Measurements from ENCODE around the gene SLC35D2.

The SLC35D2 gene

GRCh38 chr9:96340707-96341106 is 42.8 kb downstream of the SLC35D2 start:
- no peak overlapping the region for H2BK5ac ChIP-seq (ENCODE audit: low read length)
- H3K4me3 ChIP-seq (ENCODE audit: low read length in 2 of 2) = no peak overlapping the region
- no peak overlapping the region for H2BK12ac ChIP-seq (ENCODE audit: low read length)
- H3K27me3 ChIP-seq (ENCODE audit: control insufficient read depth in 3 of 3, insufficient read depth in 3 of 3, low read depth in 1 of 3, low read length in 3 of 3) = no peaks in the 10 kb centered on the region
- H3K9me3 ChIP-seq (replicated peaks in 1 of 2; ENCODE audit: control insufficient read depth in 2 of 2, insufficient read depth in 1 of 2, low read depth in 1 of 2, low read length in 2 of 2) = peaks cover 2 to 15% of the 10 kb centered on the region in 2 donors
- peaks cover 5 to 17% of the 10 kb centered on the region in 2 donors for H3K4me1 ChIP-seq (ENCODE audit: control insufficient read depth in 2 of 2, insufficient read depth in 1 of 2, low read depth in 1 of 2, low read length in 2 of 2)
- H3K27ac ChIP-seq (replicated peaks; ENCODE audit: low read length) = no peak overlapping the region
- no peak overlapping the region for H3K14ac ChIP-seq (ENCODE audit: low read length)
- H3K4me2 ChIP-seq (ENCODE audit: insufficient read depth, low read length, poor library complexity, severe bottlenecking) = no peak overlapping the region
- H2AFZ ChIP-seq (ENCODE audit: low read length) = no peak overlapping the region
- no peak overlapping the region for H3K18ac ChIP-seq (ENCODE audit: low read length)
- WGBS, 2 donors (ENCODE audit: extremely low coverage in 2 of 2, insufficient read length in 2 of 2, insufficient replicate concordance in 1 of 2) = no CpG with 5 or more reads among the region's 3 CpGs
- no peak overlapping the region for H3K9ac ChIP-seq (ENCODE audit: low read depth, low read length, poor library complexity)
- no peak overlapping the region for H4K91ac ChIP-seq (ENCODE audit: low read depth, low read length, poor library complexity)
- H4K8ac ChIP-seq (ENCODE audit: low read depth, low read length) = no peak overlapping the region
- H2BK120ac ChIP-seq (ENCODE audit: low read depth, low read length) = no peak overlapping the region
- no peaks in the 10 kb centered on the region for H3K79me1 ChIP-seq (ENCODE audit: low read depth, low read length)
- H3K4ac ChIP-seq (ENCODE audit: low read length) = no peak overlapping the region
- H3K36me3 ChIP-seq (replicated peaks in 1 of 2; ENCODE audit: control insufficient read depth in 2 of 2, insufficient read depth in 2 of 2, low read length in 2 of 2) = peaks cover 0 to 3% of the 10 kb centered on the region in 2 donors
- no peak for DNase-seq (ENCODE audit: low spot score)
- H2BK15ac ChIP-seq (ENCODE audit: low read length) = no peak overlapping the region
- H2AK5ac ChIP-seq (ENCODE audit: low read depth, low read length) = no peak overlapping the region
- H3K23ac ChIP-seq (ENCODE audit: low read depth, low read length, poor library complexity) = no peak overlapping the region

- Histone ChIP-seq H2BK5ac (ENCODE audit: low read length) (no peak overlapping the region), H3K4ac (ENCODE audit: low read length) (no peak overlapping the region), H3K4me3 (ENCODE audit: low read length in 2 of 2) (no peak overlapping the region), H3K27ac (replicated peaks; ENCODE audit: low read length) (no peak overlapping the region), H3K18ac (ENCODE audit: low read length) (no peak overlapping the region), H2BK120ac (ENCODE audit: low read depth, low read length) (no peak overlapping the region), H2BK12ac (ENCODE audit: low read length) (no peak overlapping the region), H3K4me2 (ENCODE audit: insufficient read depth, low read length, poor library complexity, severe bottlenecking) (no peak overlapping the region), H3K79me1 (ENCODE audit: low read depth, low read length) (no peaks in the 10 kb centered on the region), H2BK15ac (ENCODE audit: low read length) (no peak overlapping the region), H3K36me3 (replicated peaks in 1 of 2; ENCODE audit: control insufficient read depth in 2 of 2, insufficient read depth in 2 of 2, low read length in 2 of 2) (peaks cover 0 to 3% of the 10 kb centered on the region in 2 donors), H3K4me1 (ENCODE audit: control insufficient read depth in 2 of 2, insufficient read depth in 1 of 2, low read depth in 1 of 2, low read length in 2 of 2) (peaks cover 0 to 6% of the 10 kb centered on the region in 2 donors), H3K14ac (ENCODE audit: low read length) (no peak overlapping the region), H2AFZ (ENCODE audit: low read length) (no peak overlapping the region), H4K8ac (ENCODE audit: low read depth, low read length) (no peak overlapping the region), H4K91ac (ENCODE audit: low read depth, low read length, poor library complexity) (no peak overlapping the region), H3K23ac (ENCODE audit: low read depth, low read length, poor library complexity) (no peak overlapping the region), H3K9ac (ENCODE audit: low read depth, low read length, poor library complexity) (no peak overlapping the region), H2AK5ac (ENCODE audit: low read depth, low read length) (no peak overlapping the region), H3K9me3 (replicated peaks in 1 of 2; ENCODE audit: control insufficient read depth in 2 of 2, insufficient read depth in 1 of 2, low read depth in 1 of 2, low read length in 2 of 2) (peaks cover 0 to 9% of the 10 kb centered on the region in 2 donors), H3K27me3 (ENCODE audit: control insufficient read depth in 3 of 3, insufficient read depth in 3 of 3, low read depth in 1 of 3, low read length in 3 of 3) (no peaks in the 10 kb centered on the region)
- DNase-seq (ENCODE audit: low spot score) = no peak
- WGBS, 2 donors (ENCODE audit: extremely low coverage in 2 of 2, insufficient read length in 2 of 2, insufficient replicate concordance in 1 of 2) = no CpG with 5 or more reads among the region's 3 CpGs
Observed at GRCh38 chr9:96338299-96338698, 45.2 kb downstream of the SLC35D2 start.

GRCh38 chr9:96333958-96334357 is 49.6 kb downstream of the SLC35D2 start:
- Histone ChIP-seq H3K4ac (ENCODE audit: low read length) (no peak overlapping the region), H4K8ac (ENCODE audit: low read depth, low read length) (no peak overlapping the region), H2BK12ac (ENCODE audit: low read length) (no peak overlapping the region), H2AK5ac (ENCODE audit: low read depth, low read length) (no peak overlapping the region), H3K4me2 (ENCODE audit: insufficient read depth, low read length, poor library complexity, severe bottlenecking) (no peak overlapping the region), H3K14ac (ENCODE audit: low read length) (no peak overlapping the region), H2BK5ac (ENCODE audit: low read length) (no peak overlapping the region), H3K9ac (ENCODE audit: low read depth, low read length, poor library complexity) (no peak overlapping the region), H2BK15ac (ENCODE audit: low read length) (no peak overlapping the region), H4K91ac (ENCODE audit: low read depth, low read length, poor library complexity) (no peak overlapping the region), H3K27me3 (ENCODE audit: control insufficient read depth in 3 of 3, insufficient read depth in 3 of 3, low read depth in 1 of 3, low read length in 3 of 3) (no peaks in the 10 kb centered on the region), H2AFZ (ENCODE audit: low read length) (no peak overlapping the region), H3K27ac (replicated peaks; ENCODE audit: low read length) (no peak overlapping the region), H3K4me3 (ENCODE audit: low read length in 2 of 2) (no peak overlapping the region), H3K36me3 (replicated peaks in 1 of 2; ENCODE audit: control insufficient read depth in 2 of 2, insufficient read depth in 2 of 2, low read length in 2 of 2) (no peaks in the 10 kb centered on the region), H3K18ac (ENCODE audit: low read length) (no peak overlapping the region), H3K4me1 (ENCODE audit: control insufficient read depth in 2 of 2, insufficient read depth in 1 of 2, low read depth in 1 of 2, low read length in 2 of 2) (peaks cover 0 to 2% of the 10 kb centered on the region in 2 donors), H3K79me1 (ENCODE audit: low read depth, low read length) (no peaks in the 10 kb centered on the region), H2BK120ac (ENCODE audit: low read depth, low read length) (no peak overlapping the region), H3K23ac (ENCODE audit: low read depth, low read length, poor library complexity) (no peak overlapping the region), H3K9me3 (replicated peaks in 1 of 2; ENCODE audit: control insufficient read depth in 2 of 2, insufficient read depth in 1 of 2, low read depth in 1 of 2, low read length in 2 of 2) (peaks cover 0 to 6% of the 10 kb centered on the region in 2 donors)
- no CpG with 5 or more reads among the region's 1 CpG for WGBS, 2 donors (ENCODE audit: extremely low coverage in 2 of 2, insufficient read length in 2 of 2, insufficient replicate concordance in 1 of 2)
- DNase-seq (ENCODE audit: low spot score) = no peak

- Histone ChIP-seq H2BK5ac (ENCODE audit: low read length) (no peak overlapping the region), H3K14ac (ENCODE audit: low read length) (no peak overlapping the region), H2AK5ac (ENCODE audit: low read depth, low read length) (no peak overlapping the region), H3K23ac (ENCODE audit: low read depth, low read length, poor library complexity) (no peak overlapping the region), H4K91ac (ENCODE audit: low read depth, low read length, poor library complexity) (no peak overlapping the region), H3K4me1 (ENCODE audit: control insufficient read depth in 2 of 2, insufficient read depth in 1 of 2, low read depth in 1 of 2, low read length in 2 of 2) (peaks cover 0 to 2% of the 10 kb centered on the region in 2 donors), H2AFZ (ENCODE audit: low read length) (no peak overlapping the region), H2BK120ac (ENCODE audit: low read depth, low read length) (no peak overlapping the region), H3K4me2 (ENCODE audit: insufficient read depth, low read length, poor library complexity, severe bottlenecking) (no peak overlapping the region), H3K9ac (ENCODE audit: low read depth, low read length, poor library complexity) (no peak overlapping the region), H3K27me3 (ENCODE audit: control insufficient read depth in 3 of 3, insufficient read depth in 3 of 3, low read depth in 1 of 3, low read length in 3 of 3) (no peaks in the 10 kb centered on the region), H3K27ac (replicated peaks; ENCODE audit: low read length) (no peak overlapping the region), H3K18ac (ENCODE audit: low read length) (no peak overlapping the region), H3K4me3 (ENCODE audit: low read length in 2 of 2) (no peak overlapping the region), H3K79me1 (ENCODE audit: low read depth, low read length) (no peaks in the 10 kb centered on the region), H2BK15ac (ENCODE audit: low read length) (no peak overlapping the region), H3K4ac (ENCODE audit: low read length) (no peak overlapping the region), H4K8ac (ENCODE audit: low read depth, low read length) (no peak overlapping the region), H3K9me3 (replicated peaks in 1 of 2; ENCODE audit: control insufficient read depth in 2 of 2, insufficient read depth in 1 of 2, low read depth in 1 of 2, low read length in 2 of 2) (peaks cover 0 to 5% of the 10 kb centered on the region in 2 donors), H2BK12ac (ENCODE audit: low read length) (no peak overlapping the region), H3K36me3 (replicated peaks in 1 of 2; ENCODE audit: control insufficient read depth in 2 of 2, insufficient read depth in 2 of 2, low read length in 2 of 2) (no peaks in the 10 kb centered on the region)
- WGBS, 2 donors (ENCODE audit: extremely low coverage in 2 of 2, insufficient read length in 2 of 2, insufficient replicate concordance in 1 of 2) = no CpG with 5 or more reads among the region's 9 CpGs
- no peak for DNase-seq (ENCODE audit: low spot score)
Observed at GRCh38 chr9:96331236-96331947, 52.1 kb downstream of the SLC35D2 start.

All from neuronal stem cell (in vitro differentiated cells).